ENCODE measurements around the gene CCDC57.
"Not testable (repeated sequence)": the region's sequence is repeated elsewhere in the genome, so short reads cannot be mapped to it uniquely, and the experiment has no call there.

The CCDC57 gene

DNA sequence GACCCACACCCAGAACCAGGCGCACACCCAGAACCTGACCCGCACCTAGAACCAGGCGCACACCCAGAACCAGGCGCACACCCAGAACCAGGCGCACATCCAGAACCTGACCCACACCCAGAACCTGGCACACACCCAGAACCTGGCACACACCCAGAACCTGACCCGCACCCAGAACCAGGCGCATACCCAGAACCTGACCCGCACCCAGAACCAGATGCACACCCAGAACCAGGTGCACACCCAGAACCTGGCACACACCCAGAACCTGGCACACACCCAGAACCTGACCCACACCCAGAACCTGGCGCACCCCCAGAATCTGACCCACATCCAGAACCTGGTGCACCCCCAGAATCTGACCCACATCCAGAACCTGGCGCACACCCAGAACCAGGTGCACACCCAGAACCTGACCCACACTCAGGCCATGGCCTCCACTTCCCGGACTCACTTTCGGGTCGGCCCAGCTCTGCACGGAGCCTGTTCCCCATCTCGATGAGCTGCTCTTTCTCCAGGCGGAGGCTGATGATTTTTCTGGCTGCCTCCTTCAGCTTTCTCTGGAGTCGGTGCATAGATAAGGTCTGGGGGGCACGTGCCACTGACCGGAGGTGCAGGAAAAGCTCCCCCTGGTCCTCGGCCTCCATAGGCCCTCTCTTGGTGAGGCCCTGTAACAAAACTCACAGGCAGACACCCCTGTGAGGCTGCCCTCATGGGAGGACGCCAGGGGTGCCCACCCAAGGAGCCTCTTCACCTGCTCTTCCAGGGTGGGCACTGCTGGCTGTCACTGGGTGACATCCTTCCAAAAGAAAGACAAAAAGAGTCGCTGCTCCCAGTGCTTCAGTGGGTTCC lies 61.3 kb downstream of the CCDC57 start:
- no peak for DNase-seq

DNA sequence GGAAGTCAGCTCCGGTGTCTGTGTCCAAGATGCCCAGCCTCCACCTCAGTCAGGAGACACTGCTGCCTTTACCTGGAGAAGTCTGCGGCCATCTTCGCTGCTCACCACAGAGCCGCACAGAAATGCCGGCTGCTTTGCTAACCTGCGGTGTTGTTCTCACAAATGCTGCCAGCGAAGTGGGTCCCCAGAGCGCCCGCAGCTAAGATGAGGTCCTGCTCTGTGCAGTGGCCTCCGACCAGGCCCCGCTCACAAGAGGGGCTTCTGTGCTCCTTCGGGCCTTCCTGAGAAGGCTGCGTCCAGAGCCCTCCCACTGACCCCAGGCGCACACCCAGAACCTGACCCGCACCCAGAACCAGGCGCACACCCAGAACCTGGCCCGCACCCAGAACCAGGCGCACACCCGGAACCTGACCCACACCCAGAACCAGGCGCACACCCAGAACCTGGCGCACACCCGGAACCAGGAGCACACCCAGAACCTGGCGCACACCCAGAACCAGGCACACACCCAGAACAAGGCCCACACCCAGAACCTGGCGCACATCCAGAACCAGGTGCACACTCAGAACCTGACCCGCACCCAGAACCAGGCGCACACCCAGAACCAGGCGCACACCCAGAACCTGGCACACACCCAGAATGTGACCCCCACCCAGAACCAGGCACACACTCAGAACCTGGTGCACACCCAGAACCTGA lies 63.1 kb downstream of the CCDC57 start:
- no peak for DNase-seq

DNA sequence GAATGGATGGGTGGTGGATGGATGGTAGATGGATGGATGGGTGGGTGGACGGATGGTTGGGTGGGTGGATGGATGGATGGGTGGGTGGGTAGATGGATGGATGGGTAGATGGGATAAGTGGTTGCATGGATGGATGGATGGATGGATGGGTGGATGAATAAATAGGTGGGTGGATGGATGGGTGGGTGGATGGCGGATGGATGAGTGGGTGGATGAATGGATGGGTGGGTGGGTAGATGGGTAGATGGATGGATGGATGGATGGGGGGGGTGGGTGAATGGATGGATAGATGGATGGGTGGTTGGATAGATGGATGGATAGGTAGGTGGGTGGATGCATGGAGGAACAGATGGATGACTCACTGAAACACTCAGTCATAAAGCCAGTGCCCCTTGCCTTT lies 63.6 kb downstream of the CCDC57 start:
- no peak for DNase-seq

DNA sequence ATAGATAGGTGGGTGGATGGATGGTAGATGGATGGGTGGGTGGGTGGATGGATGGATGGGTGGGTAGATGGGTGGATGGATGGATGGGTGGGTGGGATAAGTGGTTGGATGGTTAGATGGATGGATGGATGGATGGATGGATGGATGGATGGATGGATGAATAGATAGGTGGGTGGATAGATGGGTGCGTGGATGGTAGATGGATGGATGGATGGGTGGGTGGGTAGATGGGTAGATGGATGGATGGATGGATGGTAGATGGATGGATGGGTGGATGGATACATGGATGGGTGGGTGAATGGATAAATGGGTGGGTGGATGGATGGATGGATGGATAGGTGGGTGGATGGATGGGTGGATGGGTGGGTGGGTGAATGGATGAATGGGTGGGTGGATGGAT lies 64.6 kb downstream of the CCDC57 start:
- no peak for DNase-seq

DNA sequence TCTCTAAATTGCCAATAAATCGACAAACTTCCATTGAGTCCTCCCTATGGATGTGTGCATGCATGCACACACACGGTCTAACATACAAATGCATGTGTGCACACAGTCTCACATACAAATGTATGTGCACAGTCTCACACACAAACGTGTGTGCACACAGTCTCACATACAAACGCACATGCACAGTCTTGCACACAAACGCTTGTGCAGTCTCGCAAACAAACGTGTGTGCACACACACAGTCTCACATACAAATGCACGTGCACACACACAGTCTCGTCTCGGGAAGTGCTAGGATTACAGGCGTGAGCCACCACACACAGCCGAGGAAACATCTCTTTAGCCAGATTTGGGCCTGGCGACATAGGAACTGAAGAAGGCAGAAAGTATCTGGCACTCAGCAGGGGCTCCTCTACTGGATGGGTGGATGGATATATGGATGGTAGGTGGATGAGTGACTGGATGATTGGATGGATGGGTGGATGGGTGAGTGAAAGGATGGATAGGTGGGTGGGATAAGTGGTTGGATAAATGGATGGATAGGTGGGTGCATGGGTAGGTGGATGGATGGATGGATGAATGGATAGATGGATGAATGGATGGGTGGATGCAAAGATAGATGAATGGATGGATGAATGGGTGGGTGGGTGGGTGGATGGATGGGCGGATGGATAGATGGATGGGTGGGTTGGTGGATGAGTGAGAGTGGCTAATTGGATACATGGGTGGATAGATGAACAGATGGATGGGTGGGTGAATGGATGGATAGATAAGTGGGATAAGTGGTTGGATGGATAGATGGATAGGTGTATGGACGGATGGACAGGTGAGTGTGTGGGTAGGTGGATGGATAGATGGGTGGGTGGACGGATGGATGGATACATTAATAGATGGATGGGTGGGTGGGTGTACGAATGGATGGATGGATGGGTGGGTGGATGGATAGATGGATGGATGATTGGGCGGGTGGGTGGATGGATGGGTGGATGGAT lies 65.7 kb downstream of the CCDC57 start:
- no peak for DNase-seq

DNA sequence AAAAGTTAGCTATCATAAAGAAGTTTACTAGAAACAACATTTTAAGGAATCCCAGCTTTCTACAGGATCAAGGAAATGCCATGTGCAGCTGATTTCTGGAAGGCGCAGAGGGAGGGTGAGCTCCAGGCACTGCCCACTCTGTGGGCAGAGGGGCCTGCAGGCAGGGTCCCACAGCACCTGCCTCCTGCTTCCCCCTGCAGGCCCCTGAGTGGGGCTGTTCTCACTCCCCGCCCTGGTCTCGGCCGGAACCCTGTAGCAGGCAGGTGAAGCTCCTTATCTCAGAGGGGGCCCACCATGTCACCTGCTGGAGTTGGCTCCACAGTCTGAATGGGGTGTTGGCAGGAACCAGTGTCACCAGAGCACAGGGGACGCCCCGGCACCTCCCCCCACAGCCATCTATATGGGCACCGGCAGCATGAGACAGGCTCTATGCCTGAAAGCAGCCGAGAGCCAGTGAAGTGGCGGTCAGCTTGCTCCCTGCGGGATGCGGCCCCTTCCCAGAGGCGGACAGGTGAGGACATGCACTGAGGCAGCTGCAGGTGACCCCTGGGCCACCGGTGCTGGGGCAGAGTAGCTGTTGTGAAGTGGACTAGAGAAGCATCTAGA lies 67.0 kb downstream of the CCDC57 start:
- DNase-seq = no peak

DNA sequence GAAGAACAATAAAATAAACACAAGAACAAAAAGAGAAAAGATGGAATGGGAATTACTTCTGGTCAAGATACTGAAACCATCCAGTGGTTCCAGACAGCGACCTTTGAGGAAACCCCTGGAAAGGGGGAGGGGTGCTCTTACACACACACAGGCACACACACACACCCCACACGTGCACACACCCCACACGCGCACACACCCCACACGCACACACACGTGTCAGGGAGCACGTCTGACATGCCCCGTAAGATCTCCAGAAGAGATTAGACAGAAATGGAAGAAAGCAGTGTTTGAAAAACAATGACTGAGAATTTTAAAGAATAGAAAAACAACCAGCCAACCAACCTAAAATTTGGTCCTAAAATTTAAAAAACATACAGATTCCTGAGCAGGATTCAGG lies 69.3 kb downstream of the CCDC57 start:
- no peak for DNase-seq

DNA sequence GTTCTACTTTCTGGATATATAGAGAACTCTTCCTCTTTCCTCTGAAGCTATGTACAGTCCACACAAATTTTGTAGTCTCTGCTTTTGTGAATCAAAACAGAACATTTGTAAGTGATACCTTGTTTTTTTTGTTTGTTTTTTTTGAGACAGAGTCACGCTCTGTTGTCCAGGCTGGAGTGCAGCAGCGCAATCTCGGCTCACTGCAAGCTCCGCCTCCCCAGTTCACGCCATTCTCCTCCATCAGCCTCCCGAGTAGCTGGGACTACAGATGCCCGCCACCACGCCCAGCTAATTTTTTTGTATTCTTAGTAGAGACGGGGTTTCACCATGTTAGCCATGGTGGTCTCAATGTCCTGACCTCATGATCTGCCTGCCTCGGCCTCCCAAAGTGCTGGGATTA lies 72.7 kb downstream of the CCDC57 start:
- DNase-seq = not testable (repeated sequence)

DNA sequence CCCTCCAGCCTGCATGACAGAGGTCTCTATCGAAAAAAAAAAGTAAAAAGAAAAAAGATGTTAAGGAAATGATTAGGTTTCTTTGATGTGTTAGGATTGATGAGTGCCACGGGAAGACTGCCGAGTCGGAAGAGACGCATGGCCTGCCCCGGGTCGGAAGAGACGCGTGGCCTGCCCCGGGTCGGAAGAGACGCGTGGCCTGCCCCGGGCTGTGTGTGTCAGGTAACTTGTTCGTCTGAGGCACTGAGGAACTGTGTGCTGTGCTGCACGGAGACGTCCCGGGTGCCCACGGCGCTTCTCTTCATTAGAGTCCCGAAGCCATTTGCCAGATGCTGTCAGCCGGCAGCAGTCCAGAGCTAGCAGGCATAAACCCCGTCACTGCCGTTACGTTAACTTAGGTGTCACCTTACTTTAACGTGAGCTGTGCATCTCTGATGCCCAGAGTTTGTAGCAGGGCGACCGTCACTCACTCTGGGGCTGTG lies 74.1 kb downstream of the CCDC57 start:
- DNase-seq = no peak

DNA sequence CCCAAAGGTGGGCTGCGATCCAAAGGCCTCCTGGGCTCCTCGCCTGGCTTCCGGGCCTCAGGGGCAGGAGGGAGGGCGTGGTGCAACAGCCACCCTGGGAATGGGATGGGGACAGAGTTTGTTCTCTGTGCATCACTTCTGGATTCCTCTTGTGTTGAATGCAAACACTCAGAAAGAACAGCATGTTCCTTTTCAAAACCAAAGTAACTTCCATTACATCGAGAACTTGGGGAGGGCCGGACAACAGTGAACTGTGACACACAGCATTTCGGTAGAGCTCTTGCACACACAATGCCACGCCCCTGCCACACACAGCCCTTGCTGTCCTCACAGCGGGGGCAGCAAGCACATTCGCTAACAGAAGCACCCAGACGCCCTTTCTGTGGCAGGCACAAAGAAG lies 78.5 kb downstream of the CCDC57 start:
- no peak for DNase-seq

DNA sequence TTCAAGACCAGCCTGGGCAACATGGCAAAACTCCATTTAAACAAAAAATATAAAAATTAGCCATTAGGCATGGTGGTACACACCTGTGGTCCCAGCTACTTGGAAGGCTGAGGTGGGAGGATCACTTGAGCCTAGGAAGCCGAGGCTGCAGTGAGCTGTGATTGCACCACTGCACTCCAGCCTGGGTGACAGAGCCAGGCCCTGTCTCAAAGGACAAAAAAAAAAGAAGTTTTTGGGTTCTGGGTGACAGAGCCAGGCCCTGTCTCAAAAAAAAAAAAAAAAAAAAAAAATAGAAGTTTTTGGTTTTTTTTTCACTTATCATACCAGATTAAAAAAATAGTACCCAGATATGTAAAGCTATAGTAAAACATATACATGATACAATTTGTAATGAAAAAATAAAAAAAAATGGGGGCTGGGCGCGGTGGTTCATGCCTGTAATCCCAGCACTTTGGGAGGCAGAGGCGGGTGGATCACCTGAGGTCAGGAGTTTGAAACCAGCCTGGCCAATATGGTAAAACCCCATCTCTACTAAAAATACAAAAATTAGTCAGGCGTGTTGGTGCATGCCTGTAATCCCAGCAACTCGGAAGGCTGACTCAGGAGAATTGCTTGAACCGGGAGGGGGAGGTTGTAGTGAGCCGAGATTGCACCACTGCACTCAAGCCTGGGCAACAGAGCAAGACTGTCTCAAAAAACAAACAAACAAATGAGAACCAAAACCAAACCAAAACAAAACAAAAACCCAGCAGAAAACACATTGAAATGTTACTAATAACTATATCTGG lies 79.3 kb downstream of the CCDC57 start:
- not testable (repeated sequence) for DNase-seq

DNA sequence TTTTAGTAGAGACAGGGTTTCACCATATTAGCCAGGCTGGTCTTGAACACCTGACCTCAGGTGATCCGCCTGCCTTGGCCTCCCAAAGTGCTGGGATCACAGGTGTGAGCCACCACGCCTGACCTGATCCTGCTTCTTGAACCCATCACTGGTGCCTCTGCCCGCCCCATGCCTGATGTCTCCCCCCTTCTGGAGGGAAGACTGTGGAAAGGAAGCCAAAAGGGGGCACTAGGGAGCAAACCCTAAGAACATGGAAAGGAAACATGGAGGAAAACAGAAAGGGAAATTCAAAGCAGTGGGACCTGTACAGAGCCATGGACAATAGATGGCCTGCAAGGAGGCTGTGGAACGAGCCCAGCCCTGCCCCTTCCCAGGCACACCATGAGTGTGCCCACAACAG lies 83.5 kb downstream of the CCDC57 start:
- no peak for DNase-seq

DNA sequence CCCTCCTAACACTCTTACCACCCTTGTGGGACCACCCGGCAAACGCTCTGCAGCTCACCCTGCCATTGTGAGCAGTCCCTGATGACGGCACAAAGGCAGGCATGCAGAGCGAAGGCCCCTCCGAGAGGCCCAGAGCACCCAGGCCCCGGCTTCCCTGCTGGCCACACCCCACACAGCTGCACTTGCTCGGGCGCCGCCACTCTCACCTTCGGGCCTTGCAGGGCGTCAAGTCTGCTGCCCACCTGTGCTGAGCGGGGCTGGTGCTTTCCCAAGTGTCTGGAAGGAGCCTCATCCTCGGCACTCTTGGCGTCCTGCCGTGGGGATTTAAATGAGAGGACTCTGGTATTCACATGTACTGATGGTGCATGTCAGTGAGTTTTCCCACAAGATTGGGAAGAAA lies 84.4 kb downstream of the CCDC57 start:
- DNase-seq = no peak

DNA sequence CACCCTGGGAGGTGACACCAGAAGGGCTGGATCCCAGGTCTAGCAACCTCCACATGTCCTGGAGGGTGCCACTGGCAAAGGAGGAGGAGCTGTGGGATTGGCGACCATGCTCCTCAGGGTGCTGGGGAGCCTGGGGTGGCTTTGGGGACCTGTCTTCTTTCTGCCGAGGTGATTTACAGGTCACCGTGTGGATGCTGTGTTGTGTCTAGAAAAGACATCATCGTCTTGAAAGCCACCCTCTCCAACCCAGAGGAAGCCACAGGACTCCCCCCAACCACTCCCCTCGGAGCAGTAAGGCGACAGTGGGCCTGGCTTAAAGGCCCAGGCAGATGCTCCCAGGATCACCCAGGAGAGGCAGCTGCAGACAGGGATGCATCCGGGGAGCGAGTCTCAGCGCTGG lies 84.9 kb downstream of the CCDC57 start:
- no peak for DNase-seq

DNA sequence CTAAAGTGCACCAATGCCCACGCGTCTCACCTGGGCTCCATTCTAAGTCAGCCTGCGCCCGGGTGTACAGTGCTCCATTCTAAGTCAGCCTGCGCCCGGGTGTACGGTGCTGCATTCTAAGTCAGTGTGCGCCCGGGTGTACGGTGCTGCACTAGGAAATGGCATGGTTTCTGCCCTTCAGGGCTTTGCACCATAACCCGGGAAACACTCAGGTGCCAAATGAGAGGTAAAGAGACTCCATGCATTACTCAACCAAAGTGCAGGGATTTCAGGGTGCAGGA lies 85.4 kb downstream of the CCDC57 start:
- no peak for DNase-seq

DNA sequence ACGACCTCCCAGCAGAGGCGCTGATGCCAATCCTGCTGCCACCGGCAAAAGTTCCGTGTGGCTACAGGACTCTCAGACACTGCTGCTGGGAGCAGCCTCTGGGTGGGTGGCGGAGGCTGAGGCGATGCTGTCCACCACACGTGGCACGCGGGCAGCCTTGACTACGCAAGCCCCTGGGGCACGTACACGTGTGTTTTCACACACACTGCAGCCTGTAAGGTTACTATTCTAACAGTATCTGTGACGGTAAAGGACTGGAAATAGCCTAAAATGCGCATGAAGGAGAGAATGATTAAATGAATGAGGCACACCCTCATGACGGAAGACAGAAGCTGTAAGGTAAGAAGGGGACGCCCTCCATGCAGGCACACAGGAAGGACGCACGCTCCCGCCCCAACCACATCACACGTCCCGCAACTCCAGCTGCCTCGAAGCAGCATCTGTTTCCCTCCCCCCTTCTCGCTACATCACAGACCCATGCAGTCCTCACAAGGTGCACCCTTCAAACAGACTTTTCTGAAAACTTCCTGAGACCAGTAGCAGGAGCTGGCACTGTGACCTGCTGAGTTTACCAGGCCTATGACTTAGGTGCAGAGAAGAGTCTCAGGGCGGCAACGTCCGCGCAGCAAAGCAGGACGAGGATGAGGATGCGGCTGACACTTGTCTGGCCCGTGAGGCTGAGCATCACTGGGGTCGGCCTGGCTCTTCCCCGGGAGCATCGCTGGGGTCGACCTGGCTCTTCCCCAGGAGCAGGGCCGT lies 85.9 kb downstream of the CCDC57 start:
- no peak for DNase-seq

DNA sequence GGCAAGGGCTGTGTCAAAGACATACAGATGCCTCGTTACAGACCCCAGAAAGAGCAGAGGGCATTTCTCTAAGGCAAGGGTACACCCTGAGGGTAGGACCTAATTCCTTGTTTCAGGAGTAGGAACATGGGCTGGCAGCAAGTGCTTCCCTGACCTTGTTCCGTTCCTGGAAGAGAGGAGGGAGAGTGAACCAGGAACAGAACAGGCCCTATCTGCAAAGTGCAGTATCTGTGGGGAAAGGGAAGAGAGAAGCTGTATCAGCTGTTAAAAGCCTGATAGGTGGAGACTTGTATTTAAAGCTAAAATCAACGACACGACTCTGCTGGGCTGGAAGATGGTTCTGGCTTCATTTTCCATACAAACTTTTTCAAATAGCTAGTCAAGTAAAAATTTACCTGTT lies 88.5 kb downstream of the CCDC57 start:
- DNase-seq = no peak

DNA sequence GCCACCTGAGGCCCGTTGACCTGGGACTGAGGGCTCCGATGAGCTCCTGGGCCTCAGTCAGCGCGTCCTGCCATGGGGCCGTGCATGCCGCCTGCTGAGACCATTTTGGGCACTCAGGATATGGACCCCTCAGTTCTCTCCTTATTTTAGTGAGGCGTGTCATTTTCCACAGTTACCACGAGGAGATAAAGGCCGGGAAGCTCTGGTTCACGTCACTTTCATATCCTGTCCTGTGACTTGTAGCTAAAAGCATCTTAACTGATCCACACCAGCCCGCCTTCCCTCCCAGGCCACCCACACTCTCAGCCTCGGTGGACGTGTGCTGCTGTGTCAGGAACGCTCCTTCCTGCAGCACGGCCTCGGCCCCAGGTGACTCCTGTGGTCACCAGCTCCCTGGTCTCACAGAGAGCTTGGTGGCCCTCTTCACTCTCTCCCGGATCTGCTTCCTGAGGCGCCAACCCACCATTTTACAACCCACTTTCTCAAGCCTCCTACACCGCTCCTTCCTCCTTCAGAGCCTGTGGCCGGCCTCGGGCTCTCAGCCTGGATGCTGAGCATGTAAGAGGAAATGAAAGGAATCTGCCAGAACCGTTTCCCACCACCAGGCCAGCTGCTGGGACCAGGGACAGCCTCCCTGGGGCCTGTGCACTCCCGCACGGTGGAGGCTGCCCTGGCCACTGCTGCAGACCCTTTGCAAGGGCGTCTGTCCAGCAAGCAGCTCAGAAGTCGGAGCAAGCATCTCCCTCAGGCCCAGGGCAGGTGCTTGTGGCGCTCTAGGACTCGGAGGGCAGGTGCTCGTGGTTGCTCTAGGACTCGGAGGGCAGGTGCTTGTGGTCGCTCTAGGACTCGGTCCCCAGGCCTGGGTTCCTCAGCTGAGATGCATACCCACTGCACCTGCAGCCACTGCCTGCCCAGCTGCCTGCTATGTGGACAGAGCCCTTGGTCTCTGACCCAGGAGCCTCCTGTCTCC lies 90.7 kb downstream of the CCDC57 start:
- no peak for DNase-seq

DNA sequence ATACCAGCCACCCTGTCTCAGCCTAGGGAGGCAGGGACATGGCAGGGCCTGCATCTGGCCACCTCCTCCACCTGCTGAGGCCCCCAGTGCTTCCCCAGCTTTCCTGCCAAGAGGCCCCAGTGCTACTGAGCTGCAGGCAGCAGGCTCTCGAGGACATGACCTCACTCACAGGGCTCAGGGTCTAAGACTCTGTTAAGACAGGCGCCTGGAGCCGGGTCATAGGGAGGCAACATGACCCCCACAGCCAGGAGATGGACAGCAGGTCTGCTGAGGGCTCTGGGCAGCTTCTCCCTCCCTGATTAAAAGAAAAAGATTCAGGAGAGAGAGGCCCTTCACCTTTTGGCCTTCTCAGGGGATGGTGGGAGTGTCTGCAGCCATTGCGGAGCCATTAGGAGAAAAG lies 91.4 kb downstream of the CCDC57 start:
- no peak for DNase-seq

DNA sequence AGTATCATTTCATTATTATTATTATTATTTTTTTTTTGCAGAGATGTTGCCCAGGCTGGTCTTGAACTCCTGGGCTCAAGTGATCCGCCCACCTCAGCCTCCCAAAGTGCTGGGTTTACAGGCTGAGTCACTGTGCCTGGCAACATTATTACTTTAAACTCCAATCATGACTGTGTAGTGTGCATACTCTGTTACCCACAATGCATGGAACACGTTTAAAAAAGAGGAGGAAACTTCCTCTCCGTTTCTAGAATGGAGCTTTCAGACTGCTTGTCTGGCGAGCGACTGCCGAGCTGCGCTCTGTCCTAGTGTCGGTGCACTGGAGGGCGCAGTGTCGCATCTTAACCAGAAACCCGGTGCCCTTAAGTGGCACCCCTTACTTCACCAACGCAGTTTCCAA lies 92.5 kb downstream of the CCDC57 start:
- no peak for DNase-seq

Data from hippocampal formation (tissue), 2 donors.